GM18507 (cell line): ENCODE data around the gene C17orf75.

Experiments used
- DNase-seq: peaks from one replicate; pipeline ENCODE4 v3.0.0; 2011; ENCODE audit warnings: low read depth; ENCODE audit not compliant: insufficient read length; ENCODE audit errors: extremely low spot score
- FAIRE-seq: peaks from 2 replicates; lab custom pipeline; 2011; peaks lifted over from hg19 to GRCh38; lab: Jason Lieb, UNC

The C17orf75 gene

GRCh38 chr17:32311028-32311536, 30.9 kb downstream of the C17orf75 start:
- no peak for DNase-seq
- no peak for FAIRE-seq

DNA sequence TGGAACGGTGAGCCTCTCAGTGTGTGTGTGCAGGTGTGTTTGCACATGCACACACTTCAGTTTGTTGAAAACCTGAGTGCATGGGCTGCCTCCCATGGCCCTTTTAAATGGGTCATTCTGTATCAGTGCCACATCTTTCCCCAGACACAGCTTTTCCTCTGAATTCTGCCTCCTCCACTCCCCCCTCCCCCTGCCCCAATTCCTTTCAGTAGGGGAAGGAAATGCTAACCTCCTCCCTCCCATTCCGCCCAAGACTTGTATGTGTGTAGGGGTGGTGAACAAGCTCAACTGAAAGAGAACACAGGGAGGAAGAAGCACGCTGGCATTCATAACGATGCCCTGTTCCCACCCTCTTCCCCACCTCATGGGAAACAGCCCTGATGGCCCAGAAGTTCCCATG, 34.3 kb downstream of the C17orf75 start:
- DNase-seq = no peak
- no peak for FAIRE-seq

- DNase-seq (no peak), FAIRE-seq (no peak)
Observed at GRCh38 chr17:32305049-32305448, 36.9 kb downstream of the C17orf75 start.

- DNase-seq (no peak), FAIRE-seq (no peak)
Observed at GRCh38 chr17:32303781-32304288, 38.1 kb downstream of the C17orf75 start.

- FAIRE-seq (no peak), DNase-seq (no peak)
Observed at GRCh38 chr17:32302860-32303649, 38.9 kb downstream of the C17orf75 start.

DNA sequence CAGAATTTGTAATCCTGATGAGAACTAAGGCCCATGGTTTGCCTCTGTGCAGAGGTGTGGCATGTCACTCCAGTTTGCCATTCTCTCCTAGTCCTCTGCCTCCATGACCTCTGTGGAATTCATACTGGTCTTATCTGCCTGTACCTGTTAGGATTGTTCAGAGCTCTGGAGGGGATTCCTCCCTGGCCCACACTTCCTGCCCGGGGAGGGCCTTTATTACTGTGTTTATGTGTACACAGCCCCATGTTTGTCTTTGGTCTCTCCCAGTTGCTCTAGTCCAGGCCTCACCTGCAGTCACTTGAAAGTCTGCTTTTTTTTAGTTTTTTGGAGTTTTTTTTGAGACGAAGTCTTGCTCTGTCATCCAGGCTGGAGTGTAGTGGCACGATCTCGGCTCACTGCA, 39.9 kb downstream of the C17orf75 start:
- DNase-seq (no peak), FAIRE-seq (no peak)

GRCh38 chr17:32299580-32300164, 42.3 kb downstream of the C17orf75 start:
- DNase-seq = no peak

DNA sequence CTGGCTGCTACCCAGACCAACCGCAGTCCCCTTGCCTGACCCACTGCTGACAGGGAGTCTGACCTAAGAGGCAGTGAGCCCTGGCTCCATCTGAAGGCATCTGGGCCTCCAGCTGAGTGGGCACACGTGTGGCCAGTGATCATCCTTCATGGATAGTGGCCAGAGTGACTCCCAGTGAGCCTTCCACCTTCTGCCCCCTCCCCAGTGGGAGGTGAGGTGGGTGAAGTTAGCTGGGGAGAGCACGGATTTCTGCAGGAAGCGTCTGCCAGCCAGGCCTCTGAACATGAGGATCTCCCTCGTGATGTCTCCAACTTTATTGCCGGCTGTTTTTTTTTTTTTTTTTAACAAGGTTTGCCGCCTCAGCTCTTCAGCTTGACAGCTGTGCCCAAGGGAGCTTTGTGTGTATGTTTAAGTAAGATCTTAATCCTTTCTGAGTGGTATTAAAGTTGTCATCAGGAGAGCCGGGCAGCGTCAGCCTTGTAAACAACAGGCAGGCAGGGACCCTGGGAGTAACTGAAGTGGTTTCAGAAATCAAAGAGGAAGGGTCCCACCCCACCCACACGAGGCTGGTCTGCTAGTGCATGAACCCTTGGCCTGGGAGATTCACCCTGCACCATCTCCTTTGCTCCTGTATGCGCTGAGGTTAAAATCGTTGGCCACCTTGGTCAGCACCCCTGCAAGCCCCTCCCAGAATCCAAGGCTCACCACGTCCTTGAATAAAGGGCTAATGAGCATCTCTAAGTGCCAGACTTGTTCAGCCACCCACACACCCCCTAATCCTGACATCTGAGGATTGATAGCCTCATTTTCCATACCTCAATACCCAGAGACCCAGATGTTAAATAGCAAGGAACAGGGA, 43.0 kb downstream of the C17orf75 start:
- DNase-seq = no peak
- FAIRE-seq = no peak

More at GRCh38 chr17:32299580-32300164, 42.3 kb downstream of the C17orf75 start:
- FAIRE-seq = no peak

- no peak for DNase-seq
- no peak for FAIRE-seq
Observed at GRCh38 chr17:32298298-32298697, 43.7 kb downstream of the C17orf75 start.

DNA sequence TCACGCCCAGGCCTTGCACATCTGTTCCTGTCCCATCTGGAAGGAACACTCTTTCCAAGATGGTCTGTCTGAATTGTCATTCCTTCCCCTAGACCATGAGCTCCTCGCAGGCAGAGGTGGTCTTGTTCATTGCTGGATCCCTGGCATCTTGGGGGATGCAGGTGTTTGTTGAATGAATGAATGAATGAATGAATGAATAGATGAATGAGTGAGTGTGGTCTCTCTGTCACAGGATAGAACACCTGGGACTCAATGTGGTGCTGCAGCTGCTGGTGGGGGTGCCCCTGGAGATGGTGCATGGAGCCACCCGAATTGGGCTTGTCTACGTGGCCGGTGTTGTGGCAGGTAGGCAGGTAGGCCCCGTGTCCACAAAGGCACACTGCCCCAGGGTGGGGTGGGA, 44.1 kb downstream of the C17orf75 start:
- FAIRE-seq (no peak), DNase-seq (no peak)

GRCh38 chr17:32297424-32297823, 44.5 kb downstream of the C17orf75 start:
- no peak for DNase-seq
- no peak for FAIRE-seq

DNA sequence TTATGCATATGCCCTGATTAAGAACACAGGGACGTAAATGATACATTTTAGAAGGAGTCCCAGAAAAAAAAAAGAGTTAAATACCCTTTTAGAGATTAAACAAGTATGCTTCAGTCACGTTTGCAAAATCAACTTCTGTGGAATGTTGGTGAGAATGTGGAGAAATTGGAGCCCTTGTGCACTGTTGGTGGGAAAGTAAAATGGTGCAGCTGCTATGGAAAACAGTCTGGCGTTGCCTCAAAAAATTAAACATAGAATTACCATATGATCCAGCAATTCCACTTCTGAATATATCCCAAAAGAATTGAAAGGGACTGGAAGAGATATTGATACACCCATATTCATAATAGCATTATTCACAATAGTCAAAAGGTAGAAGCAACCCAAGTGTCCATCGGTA, 49.9 kb downstream of the C17orf75 start:
- DNase-seq = no peak
- FAIRE-seq = no peak

DNA sequence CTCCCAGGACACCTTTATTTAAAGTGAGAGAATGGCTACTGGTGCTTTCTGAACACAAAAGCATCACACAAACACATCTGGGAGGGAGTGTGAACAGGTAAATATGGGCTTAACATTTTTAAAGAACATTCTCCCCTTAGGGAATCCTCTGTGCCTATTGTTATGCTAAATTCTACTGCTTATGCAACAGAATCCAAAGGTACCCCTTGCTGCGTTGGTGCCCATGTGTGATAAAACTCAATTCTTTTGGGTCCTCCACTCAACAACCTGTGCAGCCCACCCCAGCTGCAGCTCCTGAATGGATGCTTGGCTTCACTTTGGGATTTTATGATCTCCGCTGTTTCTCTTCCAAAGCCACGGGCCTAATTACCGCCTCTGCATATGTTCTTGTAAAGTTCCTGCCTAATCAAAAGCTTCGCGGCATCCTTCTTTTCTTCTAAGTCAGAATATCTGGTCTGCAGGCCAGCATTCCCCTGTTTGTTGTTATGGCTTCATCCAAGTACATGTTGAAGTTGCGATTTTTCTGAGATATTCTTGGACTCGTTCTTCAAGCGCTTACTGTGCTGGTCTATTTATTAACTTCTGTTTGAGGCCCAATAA, 52.4 kb downstream of the C17orf75 start:
- DNase-seq (no peak), FAIRE-seq (no peak)

- FAIRE-seq = no peak
- DNase-seq = no peak
Observed at GRCh38 chr17:32288615-32289014, 53.4 kb downstream of the C17orf75 start.

GRCh38 chr17:32287804-32288511, 54.0 kb downstream of the C17orf75 start:
- DNase-seq (no peak), FAIRE-seq (no peak)

GRCh38 chr17:32286518-32286900, 55.5 kb downstream of the C17orf75 start:
- FAIRE-seq (no peak), DNase-seq (no peak)

DNA sequence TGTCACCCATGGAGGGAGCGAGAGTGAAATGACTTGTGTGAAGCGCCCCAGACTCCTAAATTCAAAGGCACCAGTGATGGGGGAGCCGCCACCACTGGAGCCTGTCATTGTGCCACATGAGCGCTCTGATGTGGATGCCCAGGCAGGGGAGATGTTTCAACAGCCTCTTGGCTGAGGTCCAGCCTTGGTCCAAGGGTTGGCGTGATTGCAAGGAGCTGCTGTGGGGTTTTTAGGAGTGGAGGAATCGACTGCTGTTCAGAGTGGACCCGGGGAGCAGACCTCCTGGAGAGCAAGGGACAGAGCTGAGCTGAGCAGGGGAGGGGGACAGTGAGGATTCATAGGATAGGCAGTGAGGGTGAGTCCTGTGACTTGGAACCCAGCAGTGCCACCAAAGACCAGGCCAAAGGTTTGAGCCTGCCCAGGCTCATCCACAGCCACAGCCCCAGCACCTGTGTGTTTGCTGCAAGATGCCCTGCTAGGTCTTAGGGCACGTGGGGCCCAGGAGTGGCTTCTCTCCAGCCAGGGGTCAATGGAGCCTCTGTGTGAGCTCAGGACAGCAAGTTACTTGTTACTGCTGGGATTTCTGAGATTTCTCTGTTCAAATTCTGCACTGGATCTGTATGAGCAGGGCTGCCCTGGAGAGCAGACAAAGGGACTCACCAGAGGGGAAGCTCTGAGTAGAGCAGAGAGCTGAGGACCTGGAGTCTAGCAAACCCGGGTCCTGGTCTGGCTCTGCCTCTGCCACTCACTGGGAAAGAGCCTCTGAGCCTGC, 56.0 kb downstream of the C17orf75 start:
- DNase-seq (no peak), FAIRE-seq (no peak)

DNA sequence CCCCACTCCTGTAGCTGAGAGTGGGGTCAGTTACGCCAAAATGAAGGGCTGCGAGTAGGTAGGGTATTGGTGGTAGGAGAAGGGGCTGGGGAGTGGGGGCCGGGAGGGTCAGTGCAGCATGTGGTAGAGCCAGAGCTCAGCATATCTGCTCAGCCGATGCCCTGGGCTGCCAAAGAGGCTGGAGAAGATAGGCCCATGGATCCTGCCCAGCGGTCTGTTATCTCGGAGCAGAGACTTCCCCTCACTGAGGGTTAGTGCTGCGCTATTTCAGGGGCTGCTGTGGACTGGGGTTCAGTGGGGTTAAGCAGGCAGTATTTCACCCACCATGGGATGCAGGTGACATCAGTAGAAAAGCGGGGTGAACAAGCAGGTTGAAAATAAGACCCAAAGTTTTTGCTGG, 56.7 kb downstream of the C17orf75 start:
- FAIRE-seq (no peak), DNase-seq (no peak)
